GM12892 (cell line): ENCODE measurements around the gene KLHL12.

ENCODE experiments used
- POLR2A ChIP-seq: IDR thresholded peaks from 2 replicates; pipeline ENCODE4 v1.6.1; 2011; ENCODE audit warnings: low read depth, low read length, control low read depth
- TAF1 ChIP-seq: IDR thresholded peaks from 2 replicates; pipeline ENCODE4 v1.6.1; 2011; ENCODE audit warnings: low read depth, mild to moderate bottlenecking, control low read depth, low read length, borderline replicate concordance

- no peak for TF ChIP-seq TAF1
- no peak for TF ChIP-seq POLR2A
Measured at GRCh38 chr1:202923533-202923932, 3.5 kb downstream of the KLHL12 start.
